Stimulated activated naive CD4-positive, alpha-beta T cell (primary cell): ENCODE measurements around the gene EIF3K.

ENCODE experiments used
- DNase-seq, 6 experiments: peaks; one replicate each; lab custom pipeline; 2025; lab: John Stamatoyannopoulos, UW

EIF3K gene

GRCh38 chr19:38684078-38684861 is 65.3 kb downstream of the EIF3K start:
- no peak for DNase-seq

DNA sequence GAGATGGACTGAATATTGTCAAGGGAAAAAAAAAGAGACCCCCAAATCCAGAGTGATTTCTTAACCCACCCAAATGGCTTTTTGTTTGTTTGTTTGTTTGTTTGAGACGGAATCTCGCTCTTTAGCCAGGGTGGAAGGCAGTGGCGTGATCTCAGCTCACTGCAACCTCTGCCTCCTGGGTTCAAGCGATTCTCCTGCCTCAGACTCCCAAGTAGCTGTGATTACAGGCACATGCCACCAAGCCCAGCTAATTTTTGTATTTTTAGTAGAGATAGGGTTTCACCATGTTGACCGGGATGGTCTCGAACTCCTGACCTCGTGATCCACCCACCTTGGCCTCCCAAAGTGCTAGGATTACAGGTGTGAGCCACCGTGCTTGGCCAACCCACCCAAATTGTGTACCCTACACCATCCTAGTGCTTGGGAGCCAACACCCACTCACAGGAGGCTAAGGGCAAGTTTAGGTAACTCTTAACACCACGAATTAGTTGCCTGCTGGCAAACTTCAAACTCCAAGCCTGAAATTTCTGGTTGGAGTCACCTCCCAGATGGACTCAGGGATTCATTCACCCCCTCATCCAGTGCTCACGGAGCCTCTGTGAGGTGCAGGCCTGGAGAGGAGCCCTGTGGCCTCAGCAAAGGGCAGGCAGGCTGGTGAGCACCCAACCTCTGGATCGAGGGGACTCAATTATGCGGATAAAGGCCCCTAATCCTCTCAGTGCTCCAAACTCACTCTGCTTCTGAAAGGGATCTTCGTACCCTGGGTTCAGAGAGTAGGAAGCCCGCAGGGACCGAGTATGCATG is 66.1 kb downstream of the EIF3K start:
- no peak for DNase-seq

- DNase-seq = no peak
These were observed 66.9 kb downstream of the EIF3K start for GRCh38 chr19:38685666-38686529.

GRCh38 chr19:38686530-38686888 is 67.5 kb downstream of the EIF3K start:
- DNase-seq = no peak
